Stimulated activated CD8-positive, alpha-beta memory T cell treated with anti-CD3 and anti-CD28 coated beads, Interleukin-4, amount 100 ng/mL, for 24 hours (primary cell): ENCODE data around the gene ATP9B.

ENCODE experiments used
- DNase-seq: peaks from one replicate; pipeline ENCODE4 v3.0.0-alpha.2; 2020; ENCODE audit warnings: low read depth

Gene ATP9B

GRCh38 chr18:79333046-79333445 is 263.9 kb downstream of the ATP9B start:
- no peak for DNase-seq

DNA sequence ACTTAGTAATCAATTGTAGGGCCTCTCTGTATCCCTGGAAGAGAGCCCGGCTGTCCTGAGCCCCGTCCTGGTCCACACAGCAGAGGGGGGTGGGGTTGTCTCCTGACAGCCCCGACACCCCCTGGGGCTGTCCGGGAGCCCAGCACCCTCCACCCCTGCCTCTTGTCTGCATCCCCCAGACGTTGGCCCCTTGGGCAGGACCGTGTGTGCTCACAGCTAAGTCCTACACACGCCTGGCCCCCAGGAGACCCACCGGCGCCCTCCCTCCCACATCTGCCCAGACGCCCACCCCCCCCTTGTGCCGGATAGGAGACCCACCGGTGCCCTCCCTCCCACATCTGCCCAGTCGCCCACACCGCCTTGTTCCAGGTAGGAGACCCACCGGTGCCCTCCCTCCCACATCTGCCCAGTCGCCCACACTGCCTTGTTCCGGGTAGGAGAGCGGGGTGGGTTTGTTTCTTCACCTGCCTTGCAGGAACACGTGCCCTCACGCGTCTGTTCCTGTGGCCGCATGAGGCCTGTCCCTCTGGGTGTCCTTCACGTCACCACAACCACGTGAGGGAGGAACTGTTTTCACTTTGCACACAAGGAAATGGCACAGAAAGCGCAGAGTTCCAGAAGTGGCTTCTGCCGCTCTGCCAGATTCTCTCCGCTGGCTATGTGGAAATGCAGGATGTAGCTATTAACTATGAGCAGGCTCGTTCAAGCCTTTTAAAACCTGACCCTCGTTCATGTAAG is 265.5 kb downstream of the ATP9B start:
- DNase-seq = no peak

GRCh38 chr18:79335833-79336360 is 266.7 kb downstream of the ATP9B start:
- DNase-seq = no peak

DNA sequence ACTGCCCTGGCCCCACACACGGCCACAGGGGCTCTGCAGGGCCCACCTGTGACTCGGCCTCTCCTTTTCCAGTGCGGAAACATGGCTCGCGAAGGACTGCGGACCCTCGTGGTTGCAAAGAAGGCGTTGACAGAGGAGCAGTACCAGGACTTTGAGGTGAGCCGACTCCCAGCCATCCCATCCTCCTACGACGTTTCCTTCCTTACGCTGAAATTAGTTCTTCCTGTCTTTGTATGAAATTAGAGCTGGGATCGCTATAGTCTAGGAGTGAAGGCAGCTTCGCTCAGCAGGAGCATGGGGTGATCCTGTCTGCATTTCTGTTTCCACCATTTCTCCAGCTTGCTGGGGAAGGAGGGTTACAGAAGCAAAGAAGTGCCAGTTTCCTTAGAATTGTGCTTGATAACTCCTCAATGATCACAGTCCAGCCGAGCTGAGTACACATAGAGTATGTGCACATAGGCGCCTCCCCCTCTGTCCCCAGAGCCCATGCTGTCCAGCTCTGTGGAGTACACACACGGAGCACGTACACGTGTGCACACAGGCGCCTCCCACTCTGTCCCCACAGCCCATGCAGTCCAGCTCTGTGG is 267.5 kb downstream of the ATP9B start:
- DNase-seq = no peak

GRCh38 chr18:79337184-79337583 is 268.0 kb downstream of the ATP9B start:
- no peak for DNase-seq

DNA sequence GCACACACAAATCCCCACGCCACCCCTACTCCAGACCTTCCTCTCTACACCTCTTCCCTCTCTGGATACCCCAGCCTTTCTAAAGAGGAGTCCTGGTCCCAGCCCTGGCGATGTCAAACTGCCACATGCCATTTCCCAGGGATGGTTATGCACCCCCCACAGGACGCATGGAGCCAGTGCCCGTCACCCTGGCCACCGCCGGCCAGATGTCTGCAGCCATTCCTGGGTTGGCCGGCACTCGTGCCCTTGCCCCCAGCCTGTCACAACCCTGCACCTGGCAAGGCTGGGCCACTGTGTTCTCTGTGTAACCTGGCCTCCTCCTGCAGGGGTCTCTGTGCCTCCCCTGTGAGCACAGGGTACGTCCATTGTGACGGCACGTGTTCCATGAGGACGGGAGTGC is 268.4 kb downstream of the ATP9B start:
- no peak for DNase-seq

GRCh38 chr18:79339094-79339908 is 270.1 kb downstream of the ATP9B start:
- no peak for DNase-seq

- no peak for DNase-seq
Observed at GRCh38 chr18:79343567-79344207, 274.5 kb downstream of the ATP9B start.

DNA sequence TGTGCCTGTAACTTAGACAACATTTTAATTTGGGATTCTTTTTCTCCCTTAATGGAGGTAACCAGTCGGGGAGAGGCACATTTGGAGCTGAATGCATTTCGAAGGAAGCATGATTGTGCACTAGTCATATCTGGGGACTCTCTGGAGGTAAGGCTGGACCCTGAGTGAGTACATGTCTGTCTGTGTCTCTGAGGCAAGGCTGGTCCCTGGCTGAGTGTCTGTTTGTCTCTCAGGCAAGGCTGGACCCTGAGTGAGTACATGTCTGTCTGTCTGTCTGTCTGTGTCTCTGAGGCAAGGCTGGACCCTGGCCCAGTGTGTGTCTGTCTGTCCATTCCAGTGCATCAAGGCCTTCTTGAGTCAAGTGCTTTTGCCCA is 275.0 kb downstream of the ATP9B start:
- DNase-seq = no peak

DNA sequence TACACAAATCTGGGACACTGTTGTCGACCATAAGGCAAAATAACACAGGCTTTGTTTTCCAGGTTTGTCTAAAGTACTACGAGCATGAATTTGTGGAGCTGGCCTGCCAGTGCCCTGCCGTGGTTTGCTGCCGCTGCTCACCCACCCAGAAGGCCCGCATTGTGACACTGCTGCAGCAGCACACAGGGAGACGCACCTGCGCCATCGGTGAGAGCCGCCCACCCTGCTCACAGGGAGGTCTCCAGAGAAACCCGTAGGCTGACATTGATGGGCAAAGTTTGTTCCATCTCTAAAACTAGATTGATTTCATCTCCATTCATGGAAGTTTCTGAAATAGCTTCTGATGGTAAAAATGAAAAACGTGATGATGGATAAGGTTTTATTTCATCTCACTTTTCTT is 276.2 kb downstream of the ATP9B start:
- DNase-seq = no peak

GRCh38 chr18:79345981-79346380 is 276.8 kb downstream of the ATP9B start:
- DNase-seq = no peak

DNA sequence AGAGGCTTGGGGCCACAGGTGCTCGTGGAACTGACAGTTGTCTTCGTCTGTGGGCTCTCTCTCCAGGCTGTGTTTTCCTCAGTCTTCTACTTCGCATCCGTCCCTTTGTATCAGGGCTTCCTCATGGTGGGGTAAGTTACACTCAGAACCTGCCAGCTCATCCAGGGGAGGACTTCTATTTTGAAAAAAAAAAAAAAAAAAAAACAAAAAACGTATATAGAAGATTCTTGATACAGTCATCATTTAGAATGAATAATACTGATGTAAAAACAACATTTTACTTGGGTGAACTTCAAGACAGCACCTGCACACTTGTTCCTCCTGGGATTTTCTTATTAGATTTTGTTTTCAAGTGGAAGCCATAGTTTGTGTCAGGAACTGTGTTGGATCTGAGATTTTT is 278.9 kb downstream of the ATP9B start:
- no peak for DNase-seq

- no peak for DNase-seq
Observed at GRCh38 chr18:79352432-79352831, 283.2 kb downstream of the ATP9B start.

- no peak for DNase-seq
Observed at GRCh38 chr18:79353267-79353666, 284.1 kb downstream of the ATP9B start.

- DNase-seq = no peak
Observed at GRCh38 chr18:79354350-79354749, 285.2 kb downstream of the ATP9B start.

DNA sequence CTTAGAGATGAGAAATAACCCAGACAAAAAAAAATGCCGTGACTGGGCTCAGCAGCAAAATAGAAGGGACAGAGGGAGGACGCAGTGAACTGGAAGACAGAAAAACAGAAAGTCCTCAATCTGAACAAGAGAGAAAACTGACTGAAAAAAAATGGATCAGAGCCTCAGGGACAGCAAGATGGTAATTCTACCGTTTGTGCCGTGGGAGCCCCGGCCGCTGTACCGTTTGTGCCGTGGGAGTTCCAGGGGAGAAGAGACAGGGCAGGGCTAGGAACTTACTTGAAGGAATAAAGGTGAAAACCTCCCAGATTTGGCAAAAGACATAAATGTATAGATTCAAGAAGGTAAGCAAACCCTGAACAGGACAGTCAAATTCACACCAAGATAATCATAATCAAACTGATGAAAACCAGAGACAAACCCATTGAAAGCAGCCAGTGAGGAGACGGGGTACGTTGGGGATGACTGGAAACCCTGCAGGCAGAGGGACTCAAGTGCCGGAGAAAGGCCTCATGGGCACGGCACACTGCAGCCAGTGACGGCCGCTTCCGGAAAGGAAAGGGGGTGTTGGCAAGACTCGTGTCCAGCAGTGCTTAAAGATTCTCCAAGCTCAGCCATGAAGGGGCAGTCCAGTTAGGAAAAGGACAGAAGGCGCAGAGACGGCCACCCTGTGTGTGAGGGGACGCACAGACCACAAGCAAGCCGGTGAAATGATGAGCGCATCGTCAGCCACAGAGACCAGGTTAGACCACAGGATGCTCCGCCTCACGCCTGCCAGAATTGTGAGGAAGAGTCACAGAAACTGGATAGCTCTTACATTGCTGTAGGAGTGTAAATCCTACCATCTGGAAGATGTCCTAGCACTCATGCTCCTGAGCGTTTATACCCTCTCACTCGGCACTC is 286.5 kb downstream of the ATP9B start:
- DNase-seq = no peak

GRCh38 chr18:79356435-79356834 is 287.2 kb downstream of the ATP9B start:
- no peak for DNase-seq

- no peak for DNase-seq
Observed at GRCh38 chr18:79360933-79361332, 291.7 kb downstream of the ATP9B start.

GRCh38 chr18:79361766-79362522 is 292.8 kb downstream of the ATP9B start:
- no peak for DNase-seq

DNA sequence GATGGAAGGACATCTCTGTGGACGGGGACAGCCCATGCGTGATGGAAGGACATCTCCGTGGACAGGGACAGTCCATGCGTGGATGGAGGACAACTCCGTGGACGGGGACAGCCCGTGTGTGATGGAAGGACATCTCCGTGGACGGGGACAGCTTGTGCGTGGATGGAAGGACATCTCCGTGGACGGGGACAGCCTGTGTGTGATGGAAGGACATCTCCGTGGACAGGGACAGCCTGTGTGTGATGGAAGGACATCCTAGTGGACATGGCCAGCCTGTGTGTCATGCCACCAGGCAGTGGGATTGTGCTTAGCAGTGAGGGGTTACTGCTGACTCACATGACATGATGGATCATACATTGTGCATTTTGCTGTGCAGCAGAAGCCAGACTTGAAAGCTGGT is 296.5 kb downstream of the ATP9B start:
- DNase-seq = no peak
